ENCODE results near the gene MSI2. TPM values are rescaled to one million over a fixed set of nuclear protein-coding genes. Genes with fewer than 3 reads are reported as not detected.
A peak's percentile ranks its signal among the peaks of the same experiment; 100 is the strongest.

MSI2 gene
- total RNA-seq, 1 donor from 2014 or later = 67.9 TPM

DNA sequence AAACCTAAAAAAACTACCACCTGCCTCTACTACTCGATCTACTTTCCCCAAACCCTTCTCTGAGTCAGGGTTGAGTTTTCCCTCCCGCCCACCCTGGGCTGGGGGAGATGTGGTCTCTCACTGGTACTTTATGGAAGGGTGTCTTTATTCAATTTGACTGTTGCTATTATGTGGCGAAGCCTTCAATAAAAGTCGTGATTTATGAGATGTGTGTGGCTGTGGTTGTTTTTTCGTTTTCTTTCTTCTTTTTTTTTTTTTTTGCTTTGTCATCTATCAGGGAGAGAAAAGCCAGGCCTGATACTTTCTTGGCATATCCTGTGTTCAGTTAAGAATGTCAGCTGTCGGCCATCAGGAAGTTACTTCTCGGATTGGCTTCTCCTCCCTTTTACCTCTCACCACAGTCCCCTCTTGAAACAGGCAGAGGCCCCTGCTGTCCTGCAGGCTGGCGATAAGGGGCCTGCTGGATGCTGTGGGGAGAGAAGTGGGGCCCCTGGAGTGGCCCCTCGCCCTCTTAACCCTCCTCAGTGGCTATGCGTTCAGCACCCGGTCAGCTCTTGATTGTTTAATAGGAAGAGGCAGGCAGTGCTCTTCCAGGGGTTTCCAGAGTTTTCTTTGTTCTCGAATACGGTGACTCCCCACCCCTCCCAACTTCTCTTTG, 123.0 kb downstream of the MSI2 start:
- peaks cover 3% of the 10 kb centered on the region for H3K79me2 ChIP-seq (ENCODE audit: insufficient read depth, low read length)
- H3K9me3 Mint-ChIP-seq (ENCODE audit: unreplicated experiment) = peaks cover 1% of the 10 kb centered on the region
- no peaks in the 10 kb centered on the region for H3K27me3 ChIP-seq (ENCODE audit: insufficient read depth, low read length)
- H3K4me2 ChIP-seq (ENCODE audit: low read length) = peak overlapping the region; percentile 13
- H3K27ac ChIP-seq (ENCODE audit: low read depth, low read length) = no peak overlapping the region
- no peaks in the 10 kb centered on the region for H3K9me3 ChIP-seq (ENCODE audit: insufficient read depth, low read depth, low read length)
- H3K4me3 ChIP-seq (ENCODE audit: insufficient read depth, low read depth, low read length) = no peak overlapping the region
- H3K4me1 ChIP-seq (ENCODE audit: insufficient read depth, low read length) = peaks cover 10% of the 10 kb centered on the region
- peaks cover 29% of the 10 kb centered on the region for H4K20me1 ChIP-seq (ENCODE audit: insufficient read depth, low read length)
- no peaks in the 10 kb centered on the region for H3K36me3 ChIP-seq (ENCODE audit: insufficient read depth, low read length)
- peaks cover 22% of the 10 kb centered on the region for H3K4me1 Mint-ChIP-seq (ENCODE audit: low read depth, unreplicated experiment)
- DNase-seq (ENCODE audit: low read depth) = peak; percentile 40
- H3K27ac Mint-ChIP-seq (ENCODE audit: unreplicated experiment) = peak overlapping the region; percentile 48
- peaks cover 12% of the 10 kb centered on the region for H3K36me3 Mint-ChIP-seq (ENCODE audit: low read depth, unreplicated experiment)
- H3K4me3 Mint-ChIP-seq (ENCODE audit: unreplicated experiment) = no peak overlapping the region
- no peak overlapping the region for H2AFZ ChIP-seq (ENCODE audit: low read depth, low read length)
- TF ChIP-seq EZH2 (IDR thresholded peaks at IDR 0.05; ENCODE audit: insufficient read depth, low read length) = no peak
- TF ChIP-seq, protein P1, sequence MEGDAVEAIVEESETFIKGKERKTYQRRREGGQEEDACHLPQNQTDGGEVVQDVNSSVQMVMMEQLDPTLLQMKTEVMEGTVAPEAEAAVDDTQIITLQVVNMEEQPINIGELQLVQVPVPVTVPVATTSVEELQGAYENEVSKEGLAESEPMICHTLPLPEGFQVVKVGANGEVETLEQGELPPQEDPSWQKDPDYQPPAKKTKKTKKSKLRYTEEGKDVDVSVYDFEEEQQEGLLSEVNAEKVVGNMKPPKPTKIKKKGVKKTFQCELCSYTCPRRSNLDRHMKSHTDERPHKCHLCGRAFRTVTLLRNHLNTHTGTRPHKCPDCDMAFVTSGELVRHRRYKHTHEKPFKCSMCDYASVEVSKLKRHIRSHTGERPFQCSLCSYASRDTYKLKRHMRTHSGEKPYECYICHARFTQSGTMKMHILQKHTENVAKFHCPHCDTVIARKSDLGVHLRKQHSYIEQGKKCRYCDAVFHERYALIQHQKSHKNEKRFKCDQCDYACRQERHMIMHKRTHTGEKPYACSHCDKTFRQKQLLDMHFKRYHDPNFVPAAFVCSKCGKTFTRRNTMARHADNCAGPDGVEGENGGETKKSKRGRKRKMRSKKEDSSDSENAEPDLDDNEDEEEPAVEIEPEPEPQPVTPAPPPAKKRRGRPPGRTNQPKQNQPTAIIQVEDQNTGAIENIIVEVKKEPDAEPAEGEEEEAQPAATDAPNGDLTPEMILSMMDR (IDR thresholded peaks at IDR 0.05; ENCODE audit: insufficient read depth, low read depth, low read length) = no peak
- H3K9ac ChIP-seq (ENCODE audit: low read length) = no peak overlapping the region
- FAIRE-seq = no peak
- no peaks in the 10 kb centered on the region for H3K27me3 Mint-ChIP-seq (ENCODE audit: low read depth, unreplicated experiment)

DNA sequence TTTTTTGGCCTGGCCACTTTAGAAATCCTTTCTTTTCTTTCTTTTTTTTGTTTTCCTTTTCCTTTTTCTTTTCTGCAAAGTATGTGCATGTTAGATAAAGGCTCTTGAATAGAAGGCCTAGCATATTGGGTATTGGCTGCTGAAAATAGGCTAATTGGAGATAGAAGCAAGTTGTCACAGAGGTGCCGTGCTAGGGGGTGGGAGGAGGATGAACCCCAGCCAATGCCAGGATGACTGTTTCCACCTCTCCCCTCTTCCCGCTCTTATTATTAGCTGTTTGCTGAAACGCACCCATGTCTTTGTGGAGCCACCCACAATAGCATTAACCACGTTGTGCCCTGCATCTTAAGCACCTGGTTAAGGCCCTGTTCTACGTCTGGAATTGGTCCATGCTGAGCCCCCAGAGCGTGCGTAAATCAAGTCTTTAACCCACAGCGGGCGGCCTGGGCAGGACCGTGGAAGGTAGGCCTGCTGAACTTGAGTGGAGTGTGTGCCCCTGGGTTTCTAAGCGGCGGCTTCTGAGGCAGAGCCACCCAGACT, 123.6 kb downstream of the MSI2 start:
- Histone ChIP-seq H3K9me3 (ENCODE audit: insufficient read depth, low read depth, low read length) (no peaks in the 10 kb centered on the region), H3K9ac (ENCODE audit: low read length) (no peak overlapping the region), H3K4me2 (ENCODE audit: low read length) (peak overlapping the region; percentile 13), H3K27me3 (ENCODE audit: insufficient read depth, low read length) (no peaks in the 10 kb centered on the region), H3K79me2 (ENCODE audit: insufficient read depth, low read length) (peaks cover 5% of the 10 kb centered on the region), H4K20me1 (ENCODE audit: insufficient read depth, low read length) (peaks cover 29% of the 10 kb centered on the region), H3K4me3 (ENCODE audit: insufficient read depth, low read depth, low read length) (no peak overlapping the region), H3K27ac (ENCODE audit: low read depth, low read length) (no peak overlapping the region), H3K4me1 (ENCODE audit: insufficient read depth, low read length) (peaks cover 10% of the 10 kb centered on the region), H3K36me3 (ENCODE audit: insufficient read depth, low read length) (no peaks in the 10 kb centered on the region), H2AFZ (ENCODE audit: low read depth, low read length) (no peak overlapping the region)
- FAIRE-seq (no peak), DNase-seq (ENCODE audit: low read depth) (no peak)
- Mint-ChIP-seq H3K9me3 (ENCODE audit: unreplicated experiment) (peaks cover under 1% of the 10 kb centered on the region), H3K27me3 (ENCODE audit: low read depth, unreplicated experiment) (no peaks in the 10 kb centered on the region), H3K4me1 (ENCODE audit: low read depth, unreplicated experiment) (peaks cover 21% of the 10 kb centered on the region), H3K36me3 (ENCODE audit: low read depth, unreplicated experiment) (peaks cover 17% of the 10 kb centered on the region), H3K4me3 (ENCODE audit: unreplicated experiment) (no peak overlapping the region), H3K27ac (ENCODE audit: unreplicated experiment) (no peak overlapping the region)
- TF ChIP-seq, protein P1 (IDR thresholded peaks at IDR 0.05; ENCODE audit: insufficient read depth, low read depth, low read length) = no peak
- no peak for TF ChIP-seq EZH2 (IDR thresholded peaks at IDR 0.05; ENCODE audit: insufficient read depth, low read length)

DNA sequence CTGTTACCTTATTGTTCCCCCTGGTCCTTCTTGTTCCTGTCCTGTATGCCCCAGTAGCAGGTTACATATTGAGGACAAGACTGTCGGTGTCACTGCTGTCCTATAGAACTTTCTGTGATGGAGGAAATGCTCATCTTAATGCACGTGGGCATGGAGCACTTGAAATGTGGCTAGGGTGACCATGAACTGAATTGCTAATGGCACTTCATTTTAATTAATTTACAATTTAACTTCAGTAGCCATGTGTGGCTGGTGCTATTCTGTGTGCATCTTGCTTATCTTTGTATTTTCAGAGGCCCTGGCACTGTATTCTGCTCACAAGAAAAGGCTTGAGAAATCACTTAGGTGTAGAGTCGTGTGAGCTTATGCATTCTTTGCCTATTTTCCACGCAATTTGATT, 125.2 kb downstream of the MSI2 start:
- DNase-seq (ENCODE audit: low read depth) (no peak), FAIRE-seq (no peak)
- no peak overlapping the region for H3K27ac Mint-ChIP-seq (ENCODE audit: unreplicated experiment)
- H3K36me3 Mint-ChIP-seq (ENCODE audit: low read depth, unreplicated experiment) = peaks cover 22% of the 10 kb centered on the region
- Histone ChIP-seq H3K27ac (ENCODE audit: low read depth, low read length) (no peak overlapping the region), H3K9ac (ENCODE audit: low read length) (no peak overlapping the region), H3K79me2 (ENCODE audit: insufficient read depth, low read length) (peaks cover 5% of the 10 kb centered on the region), H3K27me3 (ENCODE audit: insufficient read depth, low read length) (no peaks in the 10 kb centered on the region), H3K36me3 (ENCODE audit: insufficient read depth, low read length) (no peaks in the 10 kb centered on the region), H3K4me3 (ENCODE audit: insufficient read depth, low read depth, low read length) (no peak overlapping the region), H3K4me1 (ENCODE audit: insufficient read depth, low read length) (peaks cover 5% of the 10 kb centered on the region), H3K9me3 (ENCODE audit: insufficient read depth, low read depth, low read length) (peaks cover 2% of the 10 kb centered on the region), H4K20me1 (ENCODE audit: insufficient read depth, low read length) (peaks cover 36% of the 10 kb centered on the region), H3K4me2 (ENCODE audit: low read length) (no peak overlapping the region), H2AFZ (ENCODE audit: low read depth, low read length) (no peak overlapping the region)
- peaks cover 3% of the 10 kb centered on the region for H3K9me3 Mint-ChIP-seq (ENCODE audit: unreplicated experiment)
- no peaks in the 10 kb centered on the region for H3K27me3 Mint-ChIP-seq (ENCODE audit: low read depth, unreplicated experiment)
- no peak for TF ChIP-seq EZH2 (IDR thresholded peaks at IDR 0.05; ENCODE audit: insufficient read depth, low read length)
- TF ChIP-seq, protein P1 (IDR thresholded peaks at IDR 0.05; ENCODE audit: insufficient read depth, low read depth, low read length) = no peak
- peaks cover 15% of the 10 kb centered on the region for H3K4me1 Mint-ChIP-seq (ENCODE audit: low read depth, unreplicated experiment)
- H3K4me3 Mint-ChIP-seq (ENCODE audit: unreplicated experiment) = no peak overlapping the region
